DOHH2 (cell line): ENCODE data around the gene SLC12A3.

ENCODE experiments used
- H3F3A ChIP-seq: fragments of 200-600 bp; sonication (generic), shearing (Covaris generic); 2 replicates; pipeline ENCODE4 v1.6.0; 2016; ENCODE audit warnings: antibody characterized with exemption, mild to moderate bottlenecking; ENCODE audit not compliant: control insufficient read depth, insufficient read depth
- H3K27ac ChIP-seq: fragments of 200-600 bp; sonication (generic); 2 replicates; pipeline ENCODE4 v1.5.1; 2014; ENCODE audit warnings: low read depth, mild to moderate bottlenecking, low read length, moderate library complexity
- H3K27me3 ChIP-seq: fragments of 200-600 bp; sonication (generic); 2 replicates; pipeline ENCODE4 v1.6.1; 2014; ENCODE audit warnings: mild to moderate bottlenecking, low read length, mixed read lengths; ENCODE audit not compliant: control insufficient read depth
- H3K36me3 ChIP-seq: fragments of 200-600 bp; sonication (generic); 2 replicates; pipeline ENCODE4 v1.6.1; 2014; ENCODE audit warnings: mild to moderate bottlenecking, low read length, moderate library complexity, mixed read lengths; ENCODE audit not compliant: control insufficient read depth
- H3K4me1 ChIP-seq: fragments of 200-600 bp; sonication (generic); 2 replicates; pipeline ENCODE4 v1.6.1; 2014; ENCODE audit warnings: mild to moderate bottlenecking, low read length, mixed read lengths; ENCODE audit not compliant: control insufficient read depth
- H3K4me2 ChIP-seq: fragments of 200-600 bp; sonication (generic); 2 replicates; pipeline ENCODE4 v1.6.0; 2014; ENCODE audit warnings: mild to moderate bottlenecking, low read length, moderate library complexity
- H3K4me3 ChIP-seq: fragments of 200-600 bp; sonication (generic); 2 replicates; pipeline ENCODE4 v1.5.1; 2014; ENCODE audit warnings: mild to moderate bottlenecking, low read length, mixed read lengths
- H3K79me2 ChIP-seq: fragments of 200-600 bp; sonication (generic); 2 replicates; pipeline ENCODE4 v1.6.1; 2014; ENCODE audit warnings: mild to moderate bottlenecking, low read length, mixed read lengths; ENCODE audit not compliant: control insufficient read depth
- H3K9me2 ChIP-seq: fragments of 200-600 bp; sonication (generic); replicated peaks from 2 replicates; pipeline ENCODE4 v1.6.1; 2014; ENCODE audit warnings: mild to moderate bottlenecking, low read length, mixed read lengths; ENCODE audit not compliant: control insufficient read depth
- H3K9me3 ChIP-seq: fragments of 200-600 bp; sonication (generic); 2 replicates; pipeline ENCODE4 v1.6.1; 2014; ENCODE audit warnings: antibody characterized with exemption, low read length, mixed read lengths; ENCODE audit not compliant: control insufficient read depth, insufficient read depth
- H4K20me1 ChIP-seq: fragments of 200-600 bp; sonication (generic); 2 replicates; pipeline ENCODE4 v1.6.0; 2014; ENCODE audit warnings: low read depth, mild to moderate bottlenecking, antibody characterized with exemption, low read length, moderate library complexity; ENCODE audit not compliant: control insufficient read depth, insufficient read depth
- EZH2phosphoT487 ChIP-seq: fragments of 200-600 bp; sonication (generic); IDR thresholded peaks from 2 replicates; pipeline ENCODE4 v1.6.1; 2017; ENCODE audit warnings: borderline replicate concordance, mild to moderate bottlenecking, antibody characterized with exemption, low read length, moderate library complexity, mixed read lengths
- TF ChIP-seq, protein P1 (sequence below): fragments of 200-600 bp; sonication (generic); IDR thresholded peaks from one replicate; pipeline ENCODE4 v1.5.1; 2014; ENCODE audit warnings: antibody characterized with exemption, mild to moderate bottlenecking, low read depth, low read length; ENCODE audit not compliant: poor library complexity, severe bottlenecking

SLC12A3 gene

DNA sequence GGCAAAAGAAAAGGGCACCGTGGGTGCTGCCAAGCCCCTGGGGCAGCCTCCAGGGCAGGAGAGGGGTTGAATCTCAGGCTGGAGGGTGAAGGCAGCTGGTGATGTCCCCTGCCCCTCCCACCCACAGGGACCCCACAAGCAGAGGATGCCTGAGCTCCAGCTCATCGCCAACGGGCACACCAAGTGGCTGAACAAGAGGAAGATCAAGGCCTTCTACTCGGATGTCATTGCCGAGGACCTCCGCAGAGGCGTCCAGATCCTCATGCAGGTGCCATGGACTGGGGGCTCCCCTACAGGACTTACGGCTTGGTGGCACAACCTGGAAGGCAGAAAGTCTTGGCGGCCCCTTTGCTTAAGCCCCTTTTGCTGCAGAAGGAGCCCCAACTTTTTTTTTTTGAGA lies 21.8 kb downstream of the SLC12A3 start:
- no peak overlapping the region for H3K4me3 ChIP-seq
- no peaks in the 10 kb centered on the region for H3K9me3 ChIP-seq
- no peaks in the 10 kb centered on the region for H3K36me3 ChIP-seq
- no peaks in the 10 kb centered on the region for H4K20me1 ChIP-seq
- H3K27ac ChIP-seq = no peak overlapping the region
- no peaks in the 10 kb centered on the region for H3K9me2 ChIP-seq
- TF ChIP-seq, protein P1, sequence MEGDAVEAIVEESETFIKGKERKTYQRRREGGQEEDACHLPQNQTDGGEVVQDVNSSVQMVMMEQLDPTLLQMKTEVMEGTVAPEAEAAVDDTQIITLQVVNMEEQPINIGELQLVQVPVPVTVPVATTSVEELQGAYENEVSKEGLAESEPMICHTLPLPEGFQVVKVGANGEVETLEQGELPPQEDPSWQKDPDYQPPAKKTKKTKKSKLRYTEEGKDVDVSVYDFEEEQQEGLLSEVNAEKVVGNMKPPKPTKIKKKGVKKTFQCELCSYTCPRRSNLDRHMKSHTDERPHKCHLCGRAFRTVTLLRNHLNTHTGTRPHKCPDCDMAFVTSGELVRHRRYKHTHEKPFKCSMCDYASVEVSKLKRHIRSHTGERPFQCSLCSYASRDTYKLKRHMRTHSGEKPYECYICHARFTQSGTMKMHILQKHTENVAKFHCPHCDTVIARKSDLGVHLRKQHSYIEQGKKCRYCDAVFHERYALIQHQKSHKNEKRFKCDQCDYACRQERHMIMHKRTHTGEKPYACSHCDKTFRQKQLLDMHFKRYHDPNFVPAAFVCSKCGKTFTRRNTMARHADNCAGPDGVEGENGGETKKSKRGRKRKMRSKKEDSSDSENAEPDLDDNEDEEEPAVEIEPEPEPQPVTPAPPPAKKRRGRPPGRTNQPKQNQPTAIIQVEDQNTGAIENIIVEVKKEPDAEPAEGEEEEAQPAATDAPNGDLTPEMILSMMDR = no peak
- TF ChIP-seq EZH2phosphoT487 = no peak
- H3K4me2 ChIP-seq = no peak overlapping the region
- no peaks in the 10 kb centered on the region for H3K79me2 ChIP-seq
- H3K4me1 ChIP-seq = peaks cover 20% of the 10 kb centered on the region
- H3F3A ChIP-seq = peaks cover 4% of the 10 kb centered on the region
- H3K27me3 ChIP-seq = no peaks in the 10 kb centered on the region

DNA sequence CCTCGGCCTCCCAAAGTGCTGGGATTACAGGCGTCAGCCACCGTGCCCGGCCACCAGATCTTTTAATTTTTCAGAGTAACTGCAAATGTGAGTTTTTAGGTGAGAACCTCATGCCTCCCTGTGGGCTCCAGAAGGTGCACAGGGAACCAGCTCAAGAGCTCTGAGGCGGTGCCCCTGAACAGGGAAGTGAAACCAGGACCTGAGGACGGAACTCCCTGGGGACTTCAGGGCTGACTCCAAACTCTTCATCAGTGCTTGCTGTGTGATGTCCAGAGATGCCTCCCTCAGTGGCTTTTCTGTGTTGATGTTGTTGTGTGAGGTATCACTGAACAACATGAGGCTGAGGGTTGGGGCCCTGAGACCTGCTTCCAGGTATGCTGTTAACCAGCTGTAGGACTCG lies 23.8 kb downstream of the SLC12A3 start:
- peak overlapping the region; percentile 47 for H3K4me3 ChIP-seq
- no peaks in the 10 kb centered on the region for H3K36me3 ChIP-seq
- H3K79me2 ChIP-seq = no peaks in the 10 kb centered on the region
- peak overlapping the region; percentile 63 for H3K4me2 ChIP-seq
- no peak for TF ChIP-seq EZH2phosphoT487
- TF ChIP-seq, protein P1 = no peak
- peak overlapping the region; percentile 58 for H3K27ac ChIP-seq
- H3K9me2 ChIP-seq = no peaks in the 10 kb centered on the region
- H3K9me3 ChIP-seq = no peaks in the 10 kb centered on the region
- H3K27me3 ChIP-seq = no peaks in the 10 kb centered on the region
- peaks cover 20% of the 10 kb centered on the region for H3K4me1 ChIP-seq
- H4K20me1 ChIP-seq = no peaks in the 10 kb centered on the region
- peaks cover 4% of the 10 kb centered on the region for H3F3A ChIP-seq

DNA sequence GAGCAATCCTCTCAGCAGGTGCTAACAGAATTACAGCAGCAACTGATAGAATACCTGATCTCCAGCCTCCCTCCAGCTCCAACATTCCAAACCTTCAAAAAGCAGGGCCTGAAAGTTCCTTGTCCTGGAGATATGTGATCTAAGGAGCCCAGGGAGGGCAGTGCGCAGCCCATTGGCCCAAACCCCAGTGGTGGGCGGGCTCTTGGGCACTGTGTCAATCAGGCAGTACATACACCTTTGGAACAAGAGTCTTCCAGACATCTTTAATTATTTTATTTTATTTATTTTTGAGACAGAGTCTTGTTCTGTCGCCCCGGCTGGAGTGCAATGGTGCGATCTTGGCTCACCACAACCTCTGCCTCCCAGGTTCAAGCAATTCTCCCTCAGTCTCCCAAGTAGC lies 24.2 kb downstream of the SLC12A3 start:
- TF ChIP-seq, protein P1 = no peak
- TF ChIP-seq EZH2phosphoT487 = no peak
- Histone ChIP-seq H3K4me3 (peak overlapping the region; percentile 47), H3K4me2 (peak overlapping the region; percentile 63)

More for the DNA sequence above, 24.2 kb downstream of the SLC12A3 start:
- Histone ChIP-seq H3F3A (peaks cover 4% of the 10 kb centered on the region), H3K27me3 (no peaks in the 10 kb centered on the region), H3K27ac (peak overlapping the region; percentile 58), H3K9me3 (no peaks in the 10 kb centered on the region), H3K4me1 (peaks cover 20% of the 10 kb centered on the region), H4K20me1 (no peaks in the 10 kb centered on the region), H3K79me2 (no peaks in the 10 kb centered on the region), H3K36me3 (no peaks in the 10 kb centered on the region), H3K9me2 (no peaks in the 10 kb centered on the region)
